Keratinocyte (primary cell): ENCODE measurements around the gene ANO3. TPM values are rescaled to one million over a fixed set of nuclear protein-coding genes. Genes with fewer than 3 reads are reported as not detected.

Experiments
- DNase-seq: peaks from one replicate; pipeline ENCODE4 v3.0.0-alpha.2; 2011; ENCODE audit warnings: low read depth, missing footprints, low spot score
- FAIRE-seq: peaks from 2 replicates; lab custom pipeline; 2011; peaks lifted over from hg19 to GRCh38; lab: Jason Lieb, UNC
- H2AFZ ChIP-seq: 2 replicates; pipeline ENCODE4 v1.6.0; 2012; ENCODE audit warnings: low read length, control low read depth, inconsistent platforms; ENCODE audit not compliant: control insufficient read depth
- H3K27ac ChIP-seq: 2 replicates; pipeline ENCODE4 v1.5.1; 2011; ENCODE audit warnings: low read length; ENCODE audit not compliant: control insufficient read depth, insufficient read depth
- H3K27me3 ChIP-seq: 3 replicates; pipeline ENCODE4 v1.6.0; 2011; ENCODE audit warnings: low read length; ENCODE audit not compliant: control insufficient read depth, insufficient read depth; ENCODE audit errors: extremely low read depth
- H3K36me3 ChIP-seq, 2 experiments: 2 replicates in 1 of 2; 3 replicates in 1 of 2; pipeline ENCODE4 v1.5.1; 2011; ENCODE audit warnings: low read length in 2 of 2, mild to moderate bottlenecking in 1 of 2; ENCODE audit not compliant: control insufficient read depth in 2 of 2, insufficient read depth in 2 of 2; ENCODE audit errors: extremely low read depth in 1 of 2
- H3K4me1 ChIP-seq: 3 replicates; pipeline ENCODE4 v1.5.1; 2011; ENCODE audit warnings: low read length; ENCODE audit not compliant: control insufficient read depth, insufficient read depth; ENCODE audit errors: extremely low read depth
- H3K4me2 ChIP-seq: 3 replicates; pipeline ENCODE4 v1.6.0; 2011; ENCODE audit warnings: low read depth, low read length; ENCODE audit not compliant: control insufficient read depth, insufficient read depth; ENCODE audit errors: extremely low read depth
- H3K4me3 ChIP-seq, 3 experiments: fragments of 200-600 bp in 1 of 3; sonication (generic) in 1 of 3; 2 replicates in 2 of 3; 3 replicates in 1 of 3; pipeline ENCODE4 v1.5.1; 2011 to 2016; ENCODE audit warnings: low read length in 3 of 3, mild to moderate bottlenecking in 3 of 3, control low read depth in 2 of 3, inconsistent platforms in 1 of 3, low read depth in 1 of 3, mixed read lengths in 1 of 3, mixed run types in 1 of 3, moderate library complexity in 1 of 3; ENCODE audit not compliant: control insufficient read depth in 2 of 3, insufficient read depth in 2 of 3; ENCODE audit errors: extremely low read depth in 1 of 3
- H3K79me2 ChIP-seq: 2 replicates; pipeline ENCODE4 v1.6.0; 2012; ENCODE audit warnings: low read length; ENCODE audit not compliant: control insufficient read depth, insufficient read depth
- H3K9ac ChIP-seq: 3 replicates; pipeline ENCODE4 v1.6.0; 2011; ENCODE audit warnings: low read length; ENCODE audit not compliant: control insufficient read depth, insufficient read depth; ENCODE audit errors: extremely low read depth
- H3K9me1 ChIP-seq: 3 replicates; pipeline ENCODE4 v1.6.0; 2011; ENCODE audit warnings: low read length; ENCODE audit not compliant: control insufficient read depth, insufficient read depth; ENCODE audit errors: extremely low read depth
- H3K9me3 ChIP-seq: 2 replicates; pipeline ENCODE4 v1.5.1; 2012; ENCODE audit warnings: low read depth, low read length; ENCODE audit not compliant: control insufficient read depth
- H4K20me1 ChIP-seq: 3 replicates; pipeline ENCODE4 v1.6.0; 2011; ENCODE audit warnings: low read length; ENCODE audit not compliant: control insufficient read depth, insufficient read depth; ENCODE audit errors: extremely low read depth
- CTCF ChIP-seq, 3 experiments: IDR thresholded peaks in 1 of 3; conservative IDR thresholded peaks in 1 of 3; optimal IDR thresholded peaks in 1 of 3; 2 replicates in 2 of 3; 3 replicates in 1 of 3; pipeline versions ENCODE3 to v1.5.1; 2011; ENCODE audit warnings: low read length in 3 of 3, mild to moderate bottlenecking in 3 of 3, moderate library complexity in 2 of 3, control low read depth in 1 of 3, inconsistent platforms in 1 of 3; ENCODE audit not compliant: insufficient read depth in 2 of 3; ENCODE audit errors: extremely low read depth in 1 of 3
- EZH2 ChIP-seq: IDR thresholded peaks from one replicate; pipeline ENCODE4 v1.6.1; 2012; ENCODE audit warnings: inconsistent platforms, mild to moderate bottlenecking, low read length, moderate library complexity
- dilution Hi-C: fragments of 300-500 bp; cut with MboI; formaldehyde crosslinking; loops from one replicate; pipeline ENCODE4 v1.7.0; 2020; ENCODE audit warnings: low sequenced_read_pairs; ENCODE audit not compliant: extremely low pct_ligation_motif_present
- polyA plus RNA-seq, 5 experiments: library from polyadenylated mRNA; depleted of rRNA in 3 of 5; stranded (reverse) in 3 of 5; stranded (forward) in 1 of 5; unstranded in 1 of 5; fragments of >200 nt; gene quantifications; 1 replicate in 1 of 5; 2 replicates in 3 of 5; 3 replicates in 1 of 5; pipeline versions ENCODE4 v1.2.1 to v1.2.3, GENCODE V29; 2011 to 2012; ENCODE audit warnings: missing spikeins in 2 of 5, low read depth in 1 of 5, low replicate concordance in 1 of 5

The ANO3 gene
- polyA plus RNA-seq, 1 donor (not counting 4 experiments of a cell fraction or from before 2014, with no cell fraction given): 0.01 TPM

- no peaks in the 10 kb centered on the region for H3K4me1 ChIP-seq
- H3K9ac ChIP-seq: no peak overlapping the region
- no peaks in the 10 kb centered on the region for H3K9me3 ChIP-seq
- no peaks in the 10 kb centered on the region for H3K27me3 ChIP-seq
- H3K4me2 ChIP-seq: no peak overlapping the region
- no peak overlapping the region for H2AFZ ChIP-seq
- DNase-seq (no peak), FAIRE-seq (no peak)
- H4K20me1 ChIP-seq: no peaks in the 10 kb centered on the region
- no peak overlapping the region for H3K4me3 ChIP-seq
- dilution Hi-C loops: no loop called here
- H3K36me3 ChIP-seq: no peaks in the 10 kb centered on the region
- no peak overlapping the region for H3K27ac ChIP-seq
- no peaks in the 10 kb centered on the region for H3K79me2 ChIP-seq
- no peaks in the 10 kb centered on the region for H3K9me1 ChIP-seq
- no peak for TF ChIP-seq EZH2
- TF ChIP-seq CTCF (optimal IDR thresholded peaks at IDR 0.05 in 1 of 3, IDR thresholded peaks at IDR 0.05 in 1 of 3, conservative IDR thresholded peaks at IDR 0.05 in 1 of 3; ENCODE audit: extremely low read depth in 1 of 3, insufficient read depth in 2 of 3, low read length in 3 of 3): no peak
Observed at GRCh38 chr11:26706181-26706580, 374.3 kb downstream of the ANO3 start.

- H4K20me1 ChIP-seq: no peaks in the 10 kb centered on the region
- H3K9me1 ChIP-seq: no peaks in the 10 kb centered on the region
- no peak for TF ChIP-seq CTCF (optimal IDR thresholded peaks at IDR 0.05 in 1 of 3, IDR thresholded peaks at IDR 0.05 in 1 of 3, conservative IDR thresholded peaks at IDR 0.05 in 1 of 3; ENCODE audit: extremely low read depth in 1 of 3, insufficient read depth in 2 of 3, low read length in 3 of 3)
- no peaks in the 10 kb centered on the region for H3K79me2 ChIP-seq
- H3K27me3 ChIP-seq: no peaks in the 10 kb centered on the region
- H3K4me1 ChIP-seq: no peaks in the 10 kb centered on the region
- H3K9me3 ChIP-seq: no peaks in the 10 kb centered on the region
- H3K4me3 ChIP-seq: no peak overlapping the region
- DNase-seq (no peak), FAIRE-seq (no peak)
- dilution Hi-C loops: no loop called here
- no peaks in the 10 kb centered on the region for H3K36me3 ChIP-seq
- H3K4me2 ChIP-seq: no peak overlapping the region
- no peak overlapping the region for H2AFZ ChIP-seq
- no peak overlapping the region for H3K9ac ChIP-seq
- H3K27ac ChIP-seq: no peak overlapping the region
Observed at GRCh38 chr11:26708736-26709456, 377.0 kb downstream of the ANO3 start.
